T follicular helper cell (primary cell): Measurements from ENCODE around the gene PDE6G.
"Not testable (repeated sequence)": the region's sequence is repeated elsewhere in the genome, so short reads cannot be mapped to it uniquely, and the experiment has no call there.

Experiments used
- DNase-seq: peaks from one replicate; pipeline ENCODE4 v3.0.0-alpha.2; 2020; ENCODE audit warnings: low read depth

Gene PDE6G

DNA sequence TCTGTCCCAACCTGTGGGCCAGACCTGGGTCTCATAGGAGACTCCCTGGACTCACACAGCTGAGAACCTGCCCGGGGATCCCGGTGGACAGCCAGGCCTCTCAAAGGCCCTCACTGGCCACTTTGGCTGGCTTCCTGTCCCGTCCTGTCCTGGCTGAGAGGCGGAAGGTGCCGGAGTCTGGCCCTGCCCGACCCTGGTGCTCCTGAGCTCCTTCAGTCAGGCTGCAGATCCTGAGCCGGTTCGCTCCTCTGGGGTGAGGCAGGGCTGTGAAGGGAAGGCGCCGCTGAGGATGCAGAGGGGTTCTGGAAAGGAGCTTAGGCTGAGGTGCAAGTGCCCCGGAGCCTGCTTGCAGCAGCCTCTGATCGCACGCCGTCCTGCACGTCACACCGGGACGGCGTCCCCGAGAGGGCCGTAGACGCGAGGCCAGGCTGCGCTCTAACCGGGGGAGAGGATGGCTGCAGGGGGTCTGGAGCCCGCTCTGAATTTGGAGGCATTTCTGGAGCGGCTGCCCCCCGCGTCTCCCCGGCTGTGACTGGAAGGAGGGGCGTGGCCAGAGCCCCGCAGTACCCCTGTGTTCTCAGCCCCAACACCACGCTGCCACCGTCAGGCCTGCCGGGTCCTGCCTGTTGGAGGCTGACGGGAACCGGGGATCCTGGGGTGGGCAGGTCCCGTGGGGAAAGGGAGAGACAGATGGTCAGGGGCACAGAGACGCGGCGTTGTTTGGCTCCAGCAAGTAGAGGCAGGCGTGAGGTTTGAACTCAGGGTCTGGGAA lies 31.6 kb upstream of the PDE6G start:
- DNase-seq, result no peak

- DNase-seq, result no peak
Measured at GRCh38 chr17:81686614-81687013, 30.3 kb upstream of the PDE6G start.

GRCh38 chr17:81685108-81685507 lies 28.8 kb upstream of the PDE6G start:
- no peak for DNase-seq

GRCh38 chr17:81684442-81684911 lies 28.1 kb upstream of the PDE6G start:
- DNase-seq, result no peak

DNA sequence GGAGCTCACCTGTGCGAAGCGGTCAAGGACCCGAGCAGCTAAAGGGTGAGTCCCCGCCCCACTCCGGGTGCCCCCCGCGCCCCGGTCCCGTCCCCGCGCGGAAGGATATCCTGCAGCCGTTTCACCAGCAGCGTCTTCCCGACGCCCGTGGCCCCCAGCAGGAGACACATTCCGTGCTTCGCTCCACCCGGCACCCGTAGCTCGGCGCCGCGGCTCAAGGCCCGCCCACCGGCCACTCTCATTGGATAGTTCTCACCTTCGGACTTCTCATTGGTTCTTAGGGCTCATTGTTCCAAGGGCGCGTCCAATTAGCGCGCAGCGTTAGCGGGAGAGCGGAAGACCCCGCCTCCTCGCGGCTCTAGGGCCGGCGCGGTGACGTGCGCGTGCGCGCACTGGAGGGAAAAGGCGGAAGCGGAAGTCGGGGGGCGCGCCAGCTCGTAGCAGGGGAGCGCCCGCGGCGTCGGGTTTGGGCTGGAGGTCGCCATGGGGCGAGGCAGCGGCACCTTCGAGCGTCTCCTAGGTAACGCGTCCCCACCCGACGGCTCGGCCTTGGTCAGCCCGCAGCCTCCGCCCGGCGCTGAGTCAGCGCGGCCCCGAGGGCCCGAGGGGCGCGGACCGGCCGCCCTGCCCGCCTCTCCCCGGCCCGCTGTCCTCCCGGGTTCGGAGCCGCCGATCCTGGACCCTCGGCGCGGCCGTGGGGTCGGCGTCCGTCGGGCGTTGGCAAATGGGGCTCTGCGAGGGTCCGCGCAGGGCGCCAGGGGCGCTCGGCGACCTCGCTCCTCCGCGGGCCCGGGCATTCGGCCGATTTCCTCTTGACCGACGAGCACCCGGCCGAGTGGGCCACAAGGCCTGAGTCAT lies 27.5 kb upstream of the PDE6G start, which contains the start of the genes ARL16 and HGS:
ARL16 (minus strand) TSS at position 214 of the 858 bp plus-strand sequence; CDS start at position 170, 44 bp downstream.
HGS (plus strand) TSS at position 428 of the 858 bp plus-strand sequence; CDS start at position 484, 56 bp downstream.
- DNase-seq, result peak; percentile 96

- no peak for DNase-seq
Measured at GRCh38 chr17:81683208-81683583, 26.9 kb upstream of the PDE6G start.

GRCh38 chr17:81682565-81683207 lies 26.3 kb upstream of the PDE6G start:
- DNase-seq, result no peak

- DNase-seq, result no peak
Measured at GRCh38 chr17:81681672-81682071, 25.3 kb upstream of the PDE6G start.

DNA sequence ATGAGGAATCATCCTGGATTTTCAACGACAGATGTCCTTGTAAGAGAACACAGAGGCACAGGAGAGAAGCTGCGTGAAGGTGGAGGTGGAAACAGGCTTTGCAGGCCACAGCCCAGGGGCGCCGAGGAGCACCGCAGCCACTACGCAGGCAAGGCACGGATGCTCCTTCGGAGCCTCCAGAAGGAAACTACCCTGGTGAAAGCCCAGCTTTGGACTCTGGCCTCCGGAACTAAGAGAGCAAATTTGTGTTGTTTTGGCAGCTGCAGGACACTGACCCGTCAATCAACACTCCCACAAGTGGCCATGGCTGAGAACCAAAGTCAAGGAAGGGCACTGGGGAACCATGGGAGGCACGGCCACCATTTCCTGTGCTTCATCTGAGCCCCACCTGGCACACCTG lies 23.8 kb upstream of the PDE6G start:
- no peak for DNase-seq

GRCh38 chr17:81676906-81677305 lies 20.6 kb upstream of the PDE6G start:
- DNase-seq, result no peak

DNA sequence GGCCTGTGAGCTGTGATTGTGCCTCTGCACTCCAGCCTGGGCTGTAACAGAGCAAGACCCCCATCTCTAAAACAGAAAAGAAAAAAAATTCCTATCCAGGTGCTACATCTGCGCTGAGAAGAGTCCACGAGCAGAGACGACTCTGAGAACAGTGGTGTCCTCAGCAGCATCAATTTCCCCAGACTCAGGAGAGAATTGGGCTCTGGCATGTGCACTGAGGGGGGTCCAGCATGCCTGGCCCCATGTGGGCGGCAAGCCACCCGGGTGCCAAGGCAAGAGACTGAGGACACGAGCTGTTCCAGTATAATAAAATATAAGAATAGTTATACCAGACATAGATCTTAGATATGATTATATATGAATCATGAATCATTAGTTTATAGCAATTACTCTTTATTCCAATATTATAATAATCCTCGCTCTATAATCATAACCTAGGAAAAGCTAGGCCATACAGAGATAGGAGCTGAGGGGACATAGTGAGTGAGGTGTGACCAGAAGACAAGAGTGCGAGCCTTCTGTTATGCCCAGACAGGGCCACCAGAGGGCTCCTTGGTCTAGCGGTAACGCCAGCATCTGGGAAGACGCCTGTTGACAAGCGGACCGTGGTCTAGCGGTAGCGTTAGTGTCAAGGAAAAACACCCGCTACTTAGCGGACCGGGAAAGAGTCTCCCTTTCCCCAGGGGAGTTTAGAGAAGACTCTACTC lies 19.3 kb upstream of the PDE6G start:
- not testable (repeated sequence) for DNase-seq

DNA sequence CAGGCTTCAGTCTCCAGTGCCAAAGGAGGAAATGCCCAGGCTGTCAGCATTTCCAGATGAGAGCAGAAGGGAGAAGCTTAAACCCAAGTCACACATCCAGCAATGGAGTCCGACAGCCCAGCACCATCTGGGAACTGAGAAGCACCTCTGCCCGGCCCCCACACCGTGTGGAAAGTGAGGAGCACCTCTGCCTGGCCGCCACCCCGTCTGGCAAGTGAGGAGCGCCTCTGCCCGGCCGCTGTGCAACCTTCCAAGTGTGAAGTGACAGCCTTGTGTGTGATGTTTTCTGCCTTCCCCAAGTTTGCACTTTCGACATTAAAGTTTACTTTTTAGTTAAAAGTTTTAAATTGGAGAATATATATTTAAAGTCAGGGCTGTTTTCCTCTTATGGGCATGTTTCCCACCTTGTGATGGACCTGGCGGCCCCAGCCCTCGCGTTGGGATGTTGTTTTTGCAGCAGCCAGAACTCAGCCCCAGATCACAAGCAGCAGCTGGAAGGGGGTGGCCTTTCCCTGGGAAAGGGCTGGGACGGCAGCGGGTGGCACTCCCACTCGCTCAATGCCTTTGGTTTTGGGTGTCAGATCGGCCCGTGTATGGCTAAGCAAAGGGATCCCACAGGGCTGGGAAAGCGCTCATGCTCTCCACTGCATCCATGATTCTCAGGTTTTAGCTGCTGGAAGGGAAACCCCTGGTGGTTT lies 17.4 kb upstream of the PDE6G start:
- DNase-seq, result no peak

DNA sequence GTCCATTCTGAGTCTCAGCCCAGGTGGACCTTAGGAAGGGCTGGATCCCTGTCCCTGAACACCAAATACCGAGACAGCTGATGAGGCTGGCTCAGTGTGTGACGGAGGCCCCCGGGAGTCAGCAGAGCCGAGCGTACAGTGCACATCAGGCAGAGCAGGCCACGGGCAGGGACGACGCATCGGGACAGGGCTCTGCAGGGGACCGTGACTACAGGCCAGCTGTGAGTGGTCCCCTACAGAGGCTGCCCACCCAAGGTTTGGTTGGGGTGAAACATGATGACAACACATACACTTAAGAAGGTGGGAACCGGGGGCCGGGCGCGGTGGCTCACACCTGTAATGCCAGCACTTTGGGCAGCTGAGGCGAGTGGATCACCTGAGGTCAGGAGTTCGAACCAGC lies 16.6 kb upstream of the PDE6G start:
- no peak for DNase-seq

GRCh38 chr17:81672504-81672903 lies 16.2 kb upstream of the PDE6G start:
- DNase-seq, result no peak

- no peak for DNase-seq
Measured at GRCh38 chr17:81667754-81668153, 11.4 kb upstream of the PDE6G start.

- peak; percentile 89 for DNase-seq
Measured at GRCh38 chr17:81666342-81667191, 10.2 kb upstream of the PDE6G start, which contains the start of the genes CCDC137 and OXLD1. Gene CCDC137, plus strand, starts transcription at chr17:81666737. Its CDS starts 30 bp downstream, at chr17:81666767. Gene OXLD1, minus strand, starts transcription at chr17:81666605. Its CDS starts 28 bp downstream, at chr17:81666577.

GRCh38 chr17:81666092-81666341 lies 9.7 kb upstream of the PDE6G start:
- DNase-seq, result no peak

GRCh38 chr17:81665205-81666091 lies 9.1 kb upstream of the PDE6G start:
- DNase-seq, result no peak

DNA sequence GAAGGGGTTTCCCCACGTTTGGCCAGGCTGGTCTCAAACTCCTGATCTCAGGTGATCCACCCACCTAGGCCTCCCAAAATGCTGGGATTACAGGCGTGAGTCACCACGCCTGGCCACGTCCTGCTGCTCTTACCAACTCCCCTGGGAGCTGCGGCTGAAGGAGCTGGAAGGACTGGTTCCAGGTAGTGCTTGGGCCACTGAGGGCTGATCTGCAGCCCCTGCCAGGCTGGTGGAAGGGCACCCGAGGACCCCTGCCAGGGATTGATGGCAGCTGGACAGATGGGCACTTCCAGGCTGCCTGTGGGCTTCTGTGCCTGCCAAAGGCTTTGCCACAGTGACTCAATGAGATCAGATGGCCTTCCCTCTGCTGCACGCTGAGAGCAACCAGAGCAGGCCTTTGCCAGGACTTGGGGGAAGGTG lies 7.7 kb upstream of the PDE6G start:
- no peak for DNase-seq
